ENCODE results near the gene RABGAP1L.

DNA sequence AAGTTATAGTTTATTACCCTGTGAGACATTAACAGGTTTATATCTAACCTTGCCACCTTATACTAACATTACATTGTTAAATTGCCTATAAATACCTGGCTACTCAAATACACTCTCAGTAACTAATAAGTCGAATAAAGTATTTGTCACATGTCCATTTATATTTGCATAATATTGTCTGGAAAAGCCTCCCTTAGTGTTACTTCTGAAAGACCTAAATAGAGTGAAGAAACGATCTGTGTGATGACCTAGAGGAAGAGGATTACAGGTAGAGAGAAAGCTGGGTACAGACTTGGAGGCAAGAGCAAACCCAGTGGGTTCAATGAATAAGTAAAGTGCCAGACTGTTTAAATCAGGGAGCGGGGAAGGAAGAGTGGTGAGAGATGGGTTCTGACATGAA, 837.7 kb downstream of the RABGAP1L start:
- TF ChIP-seq EZH2phosphoT487 (IDR thresholded peaks at IDR 0.05; ENCODE audit: borderline replicate concordance, low read depth, low read length) (no peak), CTCF (conservative IDR thresholded peaks at IDR 0.05; ENCODE audit: low read length) (no peak)

Measured in OCI-LY7 (cell line).